WTC11 (cell line): ENCODE data around the gene PMF1. TPM values are rescaled to one million over a fixed set of nuclear protein-coding genes. Genes with fewer than 3 reads are reported as not detected.

Source experiments
- ATAC-seq: fragments of 200-7000 bp; cut with Tn5 transposase; 2 replicates; pipeline ENCODE4 v1.10.0; 2021; ENCODE audit warnings: mild to moderate bottlenecking, moderate library complexity
- CTCF ChIA-PET: fragments of 300-600 bp; sonication (Branson Sonifier 250); formaldehyde crosslinking; loops from one replicate; lab custom pipeline; 2021; ENCODE audit warnings: antibody characterized with exemption; lab: Charles Lee
- POLR2A ChIA-PET: fragments of 350-600 bp; sonication (Branson Sonifier 250); formaldehyde crosslinking; loops from one replicate; lab custom pipeline; 2021; ENCODE audit warnings: antibody characterized with exemption; lab: Charles Lee
- DNase-seq: peaks from one replicate; pipeline ENCODE4 v3.0.0; 2021; ENCODE audit warnings: low spot score
- H3K27ac Mint-ChIP-seq: 2 replicates; pipeline ENCODE4 v1.8.0; 2021; ENCODE audit warnings: mixed read lengths
- H3K27me3 Mint-ChIP-seq: 2 replicates; pipeline ENCODE4 v1.8.0; 2021; ENCODE audit warnings: low read depth, mild to moderate bottlenecking, moderate library complexity, mixed read lengths
- H3K36me3 Mint-ChIP-seq: 2 replicates; pipeline ENCODE4 v1.8.0; 2021; ENCODE audit warnings: mixed read lengths
- H3K4me1 Mint-ChIP-seq: 2 replicates; pipeline ENCODE4 v1.8.0; 2022; ENCODE audit warnings: mixed read lengths
- H3K4me3 Mint-ChIP-seq: 2 replicates; pipeline ENCODE4 v1.8.0; 2021; ENCODE audit warnings: mild to moderate bottlenecking, moderate library complexity, mixed read lengths
- H3K9me3 Mint-ChIP-seq: 2 replicates; pipeline ENCODE4 v1.8.0; 2021; ENCODE audit warnings: mixed read lengths
- ELF4 ChIP-seq: sonication (generic); formaldehyde crosslinking; IDR thresholded peaks from 2 replicates; pipeline ENCODE4 v1.8.1; 2022; ENCODE audit warnings: low read depth, mild to moderate bottlenecking, moderate library complexity, missing genetic modification reagents
- EMX1 ChIP-seq: fragments of 250-450 bp; sonication (Bioruptor Pico); IDR thresholded peaks from 2 replicates; pipeline ENCODE4 v1.8.0; 2021; ENCODE audit warnings: mild to moderate bottlenecking
- FOXP1 ChIP-seq: sonication (generic); formaldehyde crosslinking; IDR thresholded peaks from 2 replicates; pipeline ENCODE4 v1.8.0; 2022; ENCODE audit warnings: missing genetic modification reagents, mild to moderate bottlenecking, moderate library complexity, borderline replicate concordance
- IRF2 ChIP-seq: sonication (generic); formaldehyde crosslinking; IDR thresholded peaks from 2 replicates; pipeline ENCODE4 v1.8.0; 2022; ENCODE audit warnings: low read depth, missing genetic modification reagents, borderline replicate concordance
- KAT7 ChIP-seq: sonication (generic); formaldehyde crosslinking; IDR thresholded peaks from 2 replicates; pipeline ENCODE4 v1.8.1; 2023; ENCODE audit warnings: missing genetic modification reagents, mild to moderate bottlenecking, borderline replicate concordance
- MXD4 ChIP-seq: fragments of 250-450 bp; sonication (Bioruptor Pico); IDR thresholded peaks from 2 replicates; pipeline ENCODE4 v1.8.0; 2021; ENCODE audit warnings: mild to moderate bottlenecking, moderate library complexity, borderline replicate concordance
- NFATC4 ChIP-seq: fragments of 250-450 bp; sonication (Bioruptor Pico); IDR thresholded peaks from 2 replicates; pipeline ENCODE4 v1.9.0; 2021; ENCODE audit warnings: mild to moderate bottlenecking
- NFE2L1 ChIP-seq: sonication (generic); formaldehyde crosslinking; IDR thresholded peaks from 2 replicates; pipeline ENCODE4 v1.8.1; 2023; ENCODE audit warnings: missing genetic modification reagents
- NR3C1 ChIP-seq: sonication (generic); formaldehyde crosslinking; conservative IDR thresholded peaks from 2 replicates; pipeline ENCODE4 v1.8.1; 2023; ENCODE audit warnings: low read depth, mild to moderate bottlenecking, missing genetic modification reagents
- OVOL2 ChIP-seq: fragments of 250-450 bp; sonication (Bioruptor Pico); IDR thresholded peaks from 2 replicates; pipeline ENCODE4 v1.9.0; 2021; ENCODE audit warnings: mild to moderate bottlenecking, borderline replicate concordance
- RORB ChIP-seq: fragments of 250-450 bp; sonication (Bioruptor Pico); IDR thresholded peaks from 2 replicates; pipeline ENCODE4 v1.9.0; 2021; ENCODE audit warnings: mild to moderate bottlenecking
- TP53 ChIP-seq: sonication (generic); formaldehyde crosslinking; IDR thresholded peaks from 2 replicates; pipeline ENCODE4 v1.8.1; 2023; ENCODE audit warnings: mild to moderate bottlenecking, missing genetic modification reagents
- ZNF219 ChIP-seq: sonication (generic); formaldehyde crosslinking; IDR thresholded peaks from 2 replicates; pipeline ENCODE4 v1.8.0; 2023; ENCODE audit warnings: missing genetic modification reagents, mild to moderate bottlenecking, borderline replicate concordance
- ZNF263 ChIP-seq: sonication (generic); formaldehyde crosslinking; IDR thresholded peaks from 2 replicates; pipeline ENCODE4 v1.8.1; 2022; ENCODE audit warnings: low read depth, mild to moderate bottlenecking, moderate library complexity, missing genetic modification reagents
- ZNF317 ChIP-seq: sonication (generic); formaldehyde crosslinking; IDR thresholded peaks from 2 replicates; pipeline ENCODE4 v1.8.1; 2023; ENCODE audit warnings: low read depth, mild to moderate bottlenecking, moderate library complexity, missing genetic modification reagents, borderline replicate concordance
- ZNF416 ChIP-seq: fragments of 250-450 bp; sonication (Bioruptor Pico); IDR thresholded peaks from 2 replicates; pipeline ENCODE4 v1.9.0; 2021; ENCODE audit warnings: mild to moderate bottlenecking, inconsistent platforms
- total RNA-seq: library from RNA; stranded (reverse); gene quantifications from 3 replicates; pipeline ENCODE4 v1.2.3, GENCODE V29; 2021
- TF ChIP-seq, protein P1 (sequence below): fragments of 250-450 bp; sonication (Bioruptor Pico); IDR thresholded peaks from 2 replicates; pipeline ENCODE4 v1.9.0; 2021; ENCODE audit warnings: mild to moderate bottlenecking
- TF ChIP-seq, protein P2 (sequence below): fragments of 250-450 bp; sonication (Bioruptor Pico); IDR thresholded peaks from 2 replicates; pipeline ENCODE4 v2.1.2; 2022; ENCODE audit warnings: mild to moderate bottlenecking, moderate library complexity
- TF ChIP-seq, protein P3 (sequence below): sonication (generic); formaldehyde crosslinking; IDR thresholded peaks from 2 replicates; pipeline ENCODE4 v1.8.1; 2022; ENCODE audit warnings: missing genetic modification reagents, borderline replicate concordance
- TF ChIP-seq, protein P4 (sequence below): sonication (generic); formaldehyde crosslinking; IDR thresholded peaks from 2 replicates; pipeline ENCODE4 v1.8.0; 2022; ENCODE audit warnings: mild to moderate bottlenecking, missing genetic modification reagents
- TF ChIP-seq, protein P5 (sequence below): sonication (generic); formaldehyde crosslinking; IDR thresholded peaks from 2 replicates; pipeline ENCODE4 v1.8.0; 2022; ENCODE audit warnings: mild to moderate bottlenecking, missing genetic modification reagents
- TF ChIP-seq, protein P6 (sequence below): sonication (generic); formaldehyde crosslinking; IDR thresholded peaks from 2 replicates; pipeline ENCODE4 v1.8.0; 2023; ENCODE audit warnings: missing genetic modification reagents
- TF ChIP-seq, protein P7 (sequence below): sonication (generic); formaldehyde crosslinking; conservative IDR thresholded peaks from 2 replicates; pipeline ENCODE4 v1.8.1; 2023; ENCODE audit warnings: mild to moderate bottlenecking, low read depth, missing genetic modification reagents, moderate library complexity

The PMF1 gene
- total RNA-seq, 1 experiment from 2014 or later = 129 TPM

DNA sequence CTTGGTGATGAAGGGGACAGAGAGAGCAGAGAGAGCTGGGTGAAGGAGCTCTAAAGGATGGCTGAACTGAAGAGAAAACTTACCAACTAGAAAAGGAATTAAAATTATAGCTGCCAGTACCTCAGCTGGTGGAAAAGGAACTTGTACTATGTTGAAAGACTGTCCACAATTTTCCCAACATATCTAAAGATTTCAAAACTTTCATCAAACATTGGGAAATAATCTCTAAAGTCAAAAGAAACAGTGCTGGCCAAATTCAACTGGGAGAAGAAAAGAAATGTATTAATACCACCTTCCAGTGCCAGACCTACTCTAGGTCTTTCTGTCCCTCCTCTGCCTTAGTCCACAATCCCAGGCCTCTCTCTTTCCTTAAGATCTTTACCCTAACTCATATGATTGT, 63.7 kb downstream of the PMF1 start (continued):
- TF ChIP-seq, protein P1, sequence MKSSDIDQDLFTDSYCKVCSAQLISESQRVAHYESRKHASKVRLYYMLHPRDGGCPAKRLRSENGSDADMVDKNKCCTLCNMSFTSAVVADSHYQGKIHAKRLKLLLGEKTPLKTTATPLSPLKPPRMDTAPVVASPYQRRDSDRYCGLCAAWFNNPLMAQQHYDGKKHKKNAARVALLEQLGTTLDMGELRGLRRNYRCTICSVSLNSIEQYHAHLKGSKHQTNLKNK (CRISPR knock-in tag) = no peak
- TF ChIP-seq, protein P2, sequence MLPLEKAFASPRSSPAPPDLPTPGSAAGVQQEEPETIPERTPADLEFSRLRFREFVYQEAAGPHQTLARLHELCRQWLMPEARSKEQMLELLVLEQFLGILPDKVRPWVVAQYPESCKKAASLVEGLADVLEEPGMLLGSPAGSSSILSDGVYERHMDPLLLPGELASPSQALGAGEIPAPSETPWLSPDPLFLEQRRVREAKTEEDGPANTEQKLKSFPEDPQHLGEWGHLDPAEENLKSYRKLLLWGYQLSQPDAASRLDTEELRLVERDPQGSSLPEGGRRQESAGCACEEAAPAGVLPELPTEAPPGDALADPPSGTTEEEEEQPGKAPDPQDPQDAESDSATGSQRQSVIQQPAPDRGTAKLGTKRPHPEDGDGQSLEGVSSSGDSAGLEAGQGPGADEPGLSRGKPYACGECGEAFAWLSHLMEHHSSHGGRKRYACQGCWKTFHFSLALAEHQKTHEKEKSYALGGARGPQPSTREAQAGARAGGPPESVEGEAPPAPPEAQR (CRISPR knock-in tag) = no peak
- TF ChIP-seq EMX1 (CRISPR knock-in tag) = no peak
- no peak for TF ChIP-seq ELF4 (CRISPR knock-in tag)
- TF ChIP-seq, protein P3, sequence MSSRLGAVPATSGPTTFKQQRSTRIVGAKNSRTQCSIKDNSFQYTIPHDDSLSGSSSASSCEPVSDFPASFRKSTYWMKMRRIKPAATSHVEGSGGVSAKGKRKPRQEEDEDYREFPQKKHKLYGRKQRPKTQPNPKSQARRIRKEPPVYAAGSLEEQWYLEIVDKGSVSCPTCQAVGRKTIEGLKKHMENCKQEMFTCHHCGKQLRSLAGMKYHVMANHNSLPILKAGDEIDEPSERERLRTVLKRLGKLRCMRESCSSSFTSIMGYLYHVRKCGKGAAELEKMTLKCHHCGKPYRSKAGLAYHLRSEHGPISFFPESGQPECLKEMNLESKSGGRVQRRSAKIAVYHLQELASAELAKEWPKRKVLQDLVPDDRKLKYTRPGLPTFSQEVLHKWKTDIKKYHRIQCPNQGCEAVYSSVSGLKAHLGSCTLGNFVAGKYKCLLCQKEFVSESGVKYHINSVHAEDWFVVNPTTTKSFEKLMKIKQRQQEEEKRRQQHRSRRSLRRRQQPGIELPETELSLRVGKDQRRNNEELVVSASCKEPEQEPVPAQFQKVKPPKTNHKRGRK (CRISPR knock-in tag) = no peak

DNA sequence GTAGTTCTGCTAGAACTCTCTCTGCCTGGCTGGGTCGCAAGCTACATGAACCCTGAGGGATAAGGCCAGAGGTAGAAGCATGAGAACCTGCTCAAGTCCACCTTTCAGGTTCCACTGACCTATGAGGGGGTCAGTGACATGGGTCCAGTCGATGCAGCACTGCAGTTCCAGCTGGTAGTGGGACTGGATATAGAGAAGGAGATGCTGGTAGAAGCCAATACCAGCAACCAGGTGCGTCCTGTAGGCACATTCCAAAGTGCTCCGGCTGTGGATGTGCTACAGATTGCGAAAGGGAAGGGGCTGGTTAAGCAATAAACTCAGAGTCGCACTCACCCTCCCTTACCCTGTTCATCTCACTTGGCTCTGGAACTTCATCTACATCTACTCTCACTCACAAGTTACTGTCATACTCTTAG, 64.2 kb downstream of the PMF1 start:
- no peak overlapping the region for H3K27ac Mint-ChIP-seq
- ChIA-PET POLR2A (no interaction called here), CTCF (no interaction called here)
- TF ChIP-seq, protein P4, sequence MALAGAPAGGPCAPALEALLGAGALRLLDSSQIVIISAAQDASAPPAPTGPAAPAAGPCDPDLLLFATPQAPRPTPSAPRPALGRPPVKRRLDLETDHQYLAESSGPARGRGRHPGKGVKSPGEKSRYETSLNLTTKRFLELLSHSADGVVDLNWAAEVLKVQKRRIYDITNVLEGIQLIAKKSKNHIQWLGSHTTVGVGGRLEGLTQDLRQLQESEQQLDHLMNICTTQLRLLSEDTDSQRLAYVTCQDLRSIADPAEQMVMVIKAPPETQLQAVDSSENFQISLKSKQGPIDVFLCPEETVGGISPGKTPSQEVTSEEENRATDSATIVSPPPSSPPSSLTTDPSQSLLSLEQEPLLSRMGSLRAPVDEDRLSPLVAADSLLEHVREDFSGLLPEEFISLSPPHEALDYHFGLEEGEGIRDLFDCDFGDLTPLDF (CRISPR knock-in tag) = no peak
- TF ChIP-seq OVOL2 (CRISPR knock-in tag) = no peak
- peaks cover 67% of the 10 kb centered on the region for H3K36me3 Mint-ChIP-seq
- ATAC-seq (no peak), DNase-seq (no peak)
- no peak overlapping the region for H3K4me3 Mint-ChIP-seq
- H3K4me1 Mint-ChIP-seq = peaks cover 9% of the 10 kb centered on the region
- H3K9me3 Mint-ChIP-seq = no peaks in the 10 kb centered on the region
- no peaks in the 10 kb centered on the region for H3K27me3 Mint-ChIP-seq

DNA sequence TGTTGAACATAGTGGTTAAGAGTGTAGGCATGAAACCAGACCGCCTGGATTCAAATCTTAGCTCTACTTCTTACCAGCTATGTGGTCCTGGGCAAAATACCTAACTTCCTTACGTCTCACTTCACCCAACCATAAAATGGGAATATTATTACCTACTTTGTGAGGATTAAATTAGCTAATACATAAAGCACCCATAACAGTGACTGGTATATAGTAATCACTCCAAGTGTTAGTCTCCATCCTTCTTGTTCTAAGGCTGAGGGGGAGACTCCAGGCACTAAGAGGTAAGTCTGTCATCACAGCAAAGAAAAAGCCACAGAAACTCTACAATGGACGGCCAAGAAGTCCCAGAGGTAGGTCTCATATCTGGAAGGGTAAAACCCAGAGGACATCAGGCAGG, 67.0 kb downstream of the PMF1 start:
- H3K36me3 Mint-ChIP-seq = peaks cover 38% of the 10 kb centered on the region
- H3K27me3 Mint-ChIP-seq = no peaks in the 10 kb centered on the region
- peak overlapping the region; percentile 22; the same call in 1 of the 2 replicates for H3K4me3 Mint-ChIP-seq
- peaks cover 24% of the 10 kb centered on the region for H3K4me1 Mint-ChIP-seq
- ChIA-PET POLR2A (no interaction called here), CTCF (interaction anchor here (0.9 to 1.3 kb wide), 4 partner anchors 15 to 150 kb away, joined by 3 read pairs; no protein-coding TSS in a partner anchor)
- ATAC-seq (no peak), DNase-seq (no peak)
- no peak overlapping the region for H3K27ac Mint-ChIP-seq
- no peaks in the 10 kb centered on the region for H3K9me3 Mint-ChIP-seq
- TF ChIP-seq NFATC4 = no peak
- TF ChIP-seq, protein P5, sequence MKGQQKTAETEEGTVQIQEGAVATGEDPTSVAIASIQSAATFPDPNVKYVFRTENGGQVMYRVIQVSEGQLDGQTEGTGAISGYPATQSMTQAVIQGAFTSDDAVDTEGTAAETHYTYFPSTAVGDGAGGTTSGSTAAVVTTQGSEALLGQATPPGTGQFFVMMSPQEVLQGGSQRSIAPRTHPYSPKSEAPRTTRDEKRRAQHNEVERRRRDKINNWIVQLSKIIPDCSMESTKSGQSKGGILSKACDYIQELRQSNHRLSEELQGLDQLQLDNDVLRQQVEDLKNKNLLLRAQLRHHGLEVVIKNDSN (CRISPR knock-in tag) = no peak
- TF ChIP-seq FOXP1 = no peak
- TF ChIP-seq IRF2 (CRISPR knock-in tag) = no peak
- no peak for TF ChIP-seq EMX1 (CRISPR knock-in tag)
- no peak for TF ChIP-seq ZNF219 (CRISPR knock-in tag)
- TF ChIP-seq, protein P6, sequence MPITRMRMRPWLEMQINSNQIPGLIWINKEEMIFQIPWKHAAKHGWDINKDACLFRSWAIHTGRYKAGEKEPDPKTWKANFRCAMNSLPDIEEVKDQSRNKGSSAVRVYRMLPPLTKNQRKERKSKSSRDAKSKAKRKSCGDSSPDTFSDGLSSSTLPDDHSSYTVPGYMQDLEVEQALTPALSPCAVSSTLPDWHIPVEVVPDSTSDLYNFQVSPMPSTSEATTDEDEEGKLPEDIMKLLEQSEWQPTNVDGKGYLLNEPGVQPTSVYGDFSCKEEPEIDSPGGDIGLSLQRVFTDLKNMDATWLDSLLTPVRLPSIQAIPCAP = no peak
- no peak for TF ChIP-seq NFE2L1
- no peak for TF ChIP-seq NR3C1 (CRISPR knock-in tag)
- TF ChIP-seq ZNF263 (CRISPR knock-in tag) = no peak
- no peak for TF ChIP-seq MXD4 (CRISPR knock-in tag)
- TF ChIP-seq, protein P7, sequence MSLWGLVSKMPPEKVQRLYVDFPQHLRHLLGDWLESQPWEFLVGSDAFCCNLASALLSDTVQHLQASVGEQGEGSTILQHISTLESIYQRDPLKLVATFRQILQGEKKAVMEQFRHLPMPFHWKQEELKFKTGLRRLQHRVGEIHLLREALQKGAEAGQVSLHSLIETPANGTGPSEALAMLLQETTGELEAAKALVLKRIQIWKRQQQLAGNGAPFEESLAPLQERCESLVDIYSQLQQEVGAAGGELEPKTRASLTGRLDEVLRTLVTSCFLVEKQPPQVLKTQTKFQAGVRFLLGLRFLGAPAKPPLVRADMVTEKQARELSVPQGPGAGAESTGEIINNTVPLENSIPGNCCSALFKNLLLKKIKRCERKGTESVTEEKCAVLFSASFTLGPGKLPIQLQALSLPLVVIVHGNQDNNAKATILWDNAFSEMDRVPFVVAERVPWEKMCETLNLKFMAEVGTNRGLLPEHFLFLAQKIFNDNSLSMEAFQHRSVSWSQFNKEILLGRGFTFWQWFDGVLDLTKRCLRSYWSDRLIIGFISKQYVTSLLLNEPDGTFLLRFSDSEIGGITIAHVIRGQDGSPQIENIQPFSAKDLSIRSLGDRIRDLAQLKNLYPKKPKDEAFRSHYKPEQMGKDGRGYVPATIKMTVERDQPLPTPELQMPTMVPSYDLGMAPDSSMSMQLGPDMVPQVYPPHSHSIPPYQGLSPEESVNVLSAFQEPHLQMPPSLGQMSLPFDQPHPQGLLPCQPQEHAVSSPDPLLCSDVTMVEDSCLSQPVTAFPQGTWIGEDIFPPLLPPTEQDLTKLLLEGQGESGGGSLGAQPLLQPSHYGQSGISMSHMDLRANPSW (CRISPR knock-in tag) = no peak
- TF ChIP-seq, protein P1 (CRISPR knock-in tag) = no peak
- TF ChIP-seq ZNF416 (CRISPR knock-in tag) = no peak
- no peak for TF ChIP-seq ZNF317 (CRISPR knock-in tag)
- TF ChIP-seq TP53 (CRISPR knock-in tag) = no peak
- TF ChIP-seq KAT7 (CRISPR knock-in tag) = no peak
- TF ChIP-seq RORB (CRISPR knock-in tag) = no peak
